ENCODE results near the gene ENTPD7. TPM values are rescaled to one million over a fixed set of nuclear protein-coding genes. Genes with fewer than 3 reads are reported as not detected.

Gene ENTPD7
- polyA plus RNA-seq, 2 donors, result 1.3 to 2.5 TPM

DNA sequence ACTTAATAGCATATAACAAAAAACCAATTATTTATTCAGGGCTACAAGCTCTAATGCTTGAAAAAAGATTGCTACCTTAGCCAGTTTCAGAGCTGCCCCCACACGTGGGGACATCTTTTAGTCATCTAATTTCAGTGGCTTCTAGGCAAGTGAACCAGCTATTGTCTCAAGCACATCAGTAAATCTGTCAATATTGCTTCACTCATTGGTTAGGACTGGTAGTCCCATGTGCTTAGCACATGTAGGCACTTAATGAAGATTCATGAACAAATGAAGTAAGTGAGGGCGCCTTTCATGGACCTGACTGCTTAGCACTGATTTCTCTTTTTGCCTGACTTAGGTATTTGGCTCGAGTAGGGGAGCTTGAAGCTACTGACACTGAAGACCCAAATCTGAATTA lies 19.6 kb downstream of the ENTPD7 start:
- Histone ChIP-seq H3K9me3 (ENCODE audit: control insufficient read depth in 2 of 2, insufficient read depth in 1 of 2, low read depth in 1 of 2, low read length in 1 of 2) (no peaks in the 10 kb centered on the region), H3K4me3 (ENCODE audit: low read depth in 1 of 2, low read length in 2 of 2) (no peak overlapping the region), H3K27me3 (ENCODE audit: control insufficient read depth in 1 of 2, insufficient read depth in 2 of 2, low read length in 2 of 2) (no peaks in the 10 kb centered on the region), H3K4me1 (ENCODE audit: control insufficient read depth in 2 of 2, insufficient read depth in 2 of 2, low read length in 1 of 2) (peaks cover 0 to 2% of the 10 kb centered on the region in 2 donors), H3K27ac (ENCODE audit: low read depth in 2 of 2, low read length in 1 of 2) (no peak overlapping the region), H3K36me3 (ENCODE audit: control insufficient read depth in 2 of 2, insufficient read depth in 2 of 2, low read length in 1 of 2) (peaks cover 3 to 6% of the 10 kb centered on the region in 2 donors)
- WGBS, 2 donors, result 80 to 84% methylated on average over 3 of the region's 3 CpGs

- 70 to 71% methylated on average over 4 of the region's 4 CpGs for WGBS, 2 donors
- no peak overlapping the region for H3K4me3 ChIP-seq (ENCODE audit: low read depth in 1 of 2, low read length in 2 of 2)
- H3K36me3 ChIP-seq (ENCODE audit: control insufficient read depth in 2 of 2, insufficient read depth in 2 of 2, low read length in 1 of 2), result peaks cover 3 to 6% of the 10 kb centered on the region in 2 donors
- H3K27me3 ChIP-seq (ENCODE audit: control insufficient read depth in 1 of 2, insufficient read depth in 2 of 2, low read length in 2 of 2), result no peaks in the 10 kb centered on the region
- no peaks in the 10 kb centered on the region for H3K9me3 ChIP-seq (ENCODE audit: control insufficient read depth in 2 of 2, insufficient read depth in 1 of 2, low read depth in 1 of 2, low read length in 1 of 2)
- peak overlapping the region in 1 of 2 donors; percentile 57 for H3K27ac ChIP-seq (ENCODE audit: low read depth in 2 of 2, low read length in 1 of 2)
- H3K4me1 ChIP-seq (ENCODE audit: control insufficient read depth in 2 of 2, insufficient read depth in 2 of 2, low read length in 1 of 2), result peaks cover 0 to 2% of the 10 kb centered on the region in 2 donors
These were observed 22.2 kb downstream of the ENTPD7 start for GRCh38 chr10:99681553-99681952.

DNA sequence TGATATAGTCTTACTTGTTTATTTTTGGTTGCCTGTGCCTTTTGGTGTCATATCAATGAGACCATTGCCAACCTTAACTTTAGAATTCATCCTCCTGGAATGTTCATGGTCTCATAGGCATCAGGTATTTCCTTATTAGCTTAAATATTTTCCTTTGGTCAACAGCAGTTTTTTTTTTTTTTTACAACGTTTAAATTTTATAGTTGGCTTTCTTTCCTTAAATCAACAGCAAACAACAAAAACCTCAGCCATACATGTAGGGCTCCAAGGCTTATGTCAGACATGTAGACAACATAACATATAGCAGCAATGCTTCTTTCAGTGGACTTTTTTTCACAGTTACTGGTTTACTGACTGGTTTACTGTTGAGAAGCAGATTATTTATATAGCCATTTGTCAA lies 22.7 kb downstream of the ENTPD7 start:
- Histone ChIP-seq H3K4me3 (ENCODE audit: low read depth in 1 of 2, low read length in 2 of 2) (no peak overlapping the region), H3K4me1 (ENCODE audit: control insufficient read depth in 2 of 2, insufficient read depth in 2 of 2, low read length in 1 of 2) (peaks cover 0 to 2% of the 10 kb centered on the region in 2 donors), H3K36me3 (ENCODE audit: control insufficient read depth in 2 of 2, insufficient read depth in 2 of 2, low read length in 1 of 2) (peaks cover 3 to 6% of the 10 kb centered on the region in 2 donors), H3K9me3 (ENCODE audit: control insufficient read depth in 2 of 2, insufficient read depth in 1 of 2, low read depth in 1 of 2, low read length in 1 of 2) (no peaks in the 10 kb centered on the region), H3K27ac (ENCODE audit: low read depth in 2 of 2, low read length in 1 of 2) (peak overlapping the region in 1 of 2 donors; percentile 47), H3K27me3 (ENCODE audit: control insufficient read depth in 1 of 2, insufficient read depth in 2 of 2, low read length in 2 of 2) (no peaks in the 10 kb centered on the region)
- WGBS, 2 donors, result 24 to 31% methylated on average over 1 of the region's 1 CpG

- no peaks in the 10 kb centered on the region for H3K27me3 ChIP-seq (ENCODE audit: control insufficient read depth in 1 of 2, insufficient read depth in 2 of 2, low read length in 2 of 2)
- H3K36me3 ChIP-seq (ENCODE audit: control insufficient read depth in 2 of 2, insufficient read depth in 2 of 2, low read length in 1 of 2), result peaks cover 3 to 6% of the 10 kb centered on the region in 2 donors
- H3K27ac ChIP-seq (ENCODE audit: low read depth in 2 of 2, low read length in 1 of 2), result peak overlapping the region; percentile 49 to 79
- 43 to 64% methylated on average over 1 of the region's 1 CpG for WGBS, 2 donors
- no peak overlapping the region for H3K4me3 ChIP-seq (ENCODE audit: low read depth in 1 of 2, low read length in 2 of 2)
- H3K4me1 ChIP-seq (ENCODE audit: control insufficient read depth in 2 of 2, insufficient read depth in 2 of 2, low read length in 1 of 2), result peaks cover 0 to 2% of the 10 kb centered on the region in 2 donors
- no peaks in the 10 kb centered on the region for H3K9me3 ChIP-seq (ENCODE audit: control insufficient read depth in 2 of 2, insufficient read depth in 1 of 2, low read depth in 1 of 2, low read length in 1 of 2)
These were observed 23.4 kb downstream of the ENTPD7 start for GRCh38 chr10:99682752-99683151.

DNA sequence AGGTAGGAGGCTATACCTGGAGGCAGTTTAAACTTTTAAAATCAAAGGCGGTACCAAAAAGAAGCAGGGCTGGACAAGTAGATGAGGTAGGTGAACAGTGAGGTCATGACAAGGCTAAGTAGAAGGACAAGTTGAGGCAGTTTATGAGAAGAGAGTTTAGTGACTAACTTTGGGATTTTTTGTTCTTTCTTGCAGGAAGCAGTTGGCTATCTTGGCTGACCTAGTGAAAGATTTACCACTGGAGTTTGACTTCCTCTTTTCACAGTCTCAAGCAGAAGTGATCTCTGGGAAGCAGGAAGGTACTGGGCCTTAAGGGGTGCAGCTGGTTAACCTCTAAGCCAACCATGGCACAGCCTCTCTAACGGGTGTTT lies 26.3 kb downstream of the ENTPD7 start:
- Histone ChIP-seq H3K27ac (ENCODE audit: low read depth in 2 of 2, low read length in 1 of 2) (peak overlapping the region; percentile 71 to 82), H3K36me3 (ENCODE audit: control insufficient read depth in 2 of 2, insufficient read depth in 2 of 2, low read length in 1 of 2) (no peaks in the 10 kb centered on the region), H3K9me3 (ENCODE audit: control insufficient read depth in 2 of 2, insufficient read depth in 1 of 2, low read depth in 1 of 2, low read length in 1 of 2) (no peaks in the 10 kb centered on the region), H3K4me3 (ENCODE audit: low read depth in 1 of 2, low read length in 2 of 2) (no peak overlapping the region), H3K27me3 (ENCODE audit: control insufficient read depth in 1 of 2, insufficient read depth in 2 of 2, low read length in 2 of 2) (no peaks in the 10 kb centered on the region), H3K4me1 (ENCODE audit: control insufficient read depth in 2 of 2, insufficient read depth in 2 of 2, low read length in 1 of 2) (peaks cover 0 to 2% of the 10 kb centered on the region in 2 donors)
- WGBS, 2 donors, result 40 to 45% methylated on average over 2 of the region's 2 CpGs

- Histone ChIP-seq H3K36me3 (ENCODE audit: control insufficient read depth in 2 of 2, insufficient read depth in 2 of 2, low read length in 1 of 2) (peaks cover 0 to 4% of the 10 kb centered on the region in 2 donors), H3K9me3 (ENCODE audit: control insufficient read depth in 2 of 2, insufficient read depth in 1 of 2, low read depth in 1 of 2, low read length in 1 of 2) (no peaks in the 10 kb centered on the region), H3K4me3 (ENCODE audit: low read depth in 1 of 2, low read length in 2 of 2) (no peak overlapping the region), H3K27me3 (ENCODE audit: control insufficient read depth in 1 of 2, insufficient read depth in 2 of 2, low read length in 2 of 2) (no peaks in the 10 kb centered on the region), H3K27ac (ENCODE audit: low read depth in 2 of 2, low read length in 1 of 2) (no peak overlapping the region), H3K4me1 (ENCODE audit: control insufficient read depth in 2 of 2, insufficient read depth in 2 of 2, low read length in 1 of 2) (no peaks in the 10 kb centered on the region)
- WGBS, 2 donors, result 62 to 88% methylated on average over 1 of the region's 1 CpG
These were observed 30.2 kb downstream of the ENTPD7 start for GRCh38 chr10:99689461-99689860.

GRCh38 chr10:99693933-99694583 lies 34.7 kb downstream of the ENTPD7 start:
- H3K4me3 ChIP-seq (ENCODE audit: low read depth in 1 of 2, low read length in 2 of 2), result no peak overlapping the region
- WGBS, 2 donors, result 90 to 92% methylated on average over 3 of the region's 3 CpGs
- H3K36me3 ChIP-seq (ENCODE audit: control insufficient read depth in 2 of 2, insufficient read depth in 2 of 2, low read length in 1 of 2), result peaks cover 9 to 12% of the 10 kb centered on the region in 2 donors
- H3K27ac ChIP-seq (ENCODE audit: low read depth in 2 of 2, low read length in 1 of 2), result no peak overlapping the region
- H3K4me1 ChIP-seq (ENCODE audit: control insufficient read depth in 2 of 2, insufficient read depth in 2 of 2, low read length in 1 of 2), result no peaks in the 10 kb centered on the region
- H3K9me3 ChIP-seq (ENCODE audit: control insufficient read depth in 2 of 2, insufficient read depth in 1 of 2, low read depth in 1 of 2, low read length in 1 of 2), result no peaks in the 10 kb centered on the region
- H3K27me3 ChIP-seq (ENCODE audit: control insufficient read depth in 1 of 2, insufficient read depth in 2 of 2, low read length in 2 of 2), result no peaks in the 10 kb centered on the region

GRCh38 chr10:99695761-99696160 lies 36.5 kb downstream of the ENTPD7 start:
- H3K9me3 ChIP-seq (ENCODE audit: control insufficient read depth in 2 of 2, insufficient read depth in 1 of 2, low read depth in 1 of 2, low read length in 1 of 2), result no peaks in the 10 kb centered on the region
- no peaks in the 10 kb centered on the region for H3K27me3 ChIP-seq (ENCODE audit: control insufficient read depth in 1 of 2, insufficient read depth in 2 of 2, low read length in 2 of 2)
- H3K27ac ChIP-seq (ENCODE audit: low read depth in 2 of 2, low read length in 1 of 2), result no peak overlapping the region
- H3K4me3 ChIP-seq (ENCODE audit: low read depth in 1 of 2, low read length in 2 of 2), result no peak overlapping the region
- WGBS, 2 donors, result 87 to 89% methylated on average over 6 of the region's 6 CpGs
- H3K4me1 ChIP-seq (ENCODE audit: control insufficient read depth in 2 of 2, insufficient read depth in 2 of 2, low read length in 1 of 2), result no peaks in the 10 kb centered on the region
- H3K36me3 ChIP-seq (ENCODE audit: control insufficient read depth in 2 of 2, insufficient read depth in 2 of 2, low read length in 1 of 2), result peaks cover 9 to 12% of the 10 kb centered on the region in 2 donors

DNA sequence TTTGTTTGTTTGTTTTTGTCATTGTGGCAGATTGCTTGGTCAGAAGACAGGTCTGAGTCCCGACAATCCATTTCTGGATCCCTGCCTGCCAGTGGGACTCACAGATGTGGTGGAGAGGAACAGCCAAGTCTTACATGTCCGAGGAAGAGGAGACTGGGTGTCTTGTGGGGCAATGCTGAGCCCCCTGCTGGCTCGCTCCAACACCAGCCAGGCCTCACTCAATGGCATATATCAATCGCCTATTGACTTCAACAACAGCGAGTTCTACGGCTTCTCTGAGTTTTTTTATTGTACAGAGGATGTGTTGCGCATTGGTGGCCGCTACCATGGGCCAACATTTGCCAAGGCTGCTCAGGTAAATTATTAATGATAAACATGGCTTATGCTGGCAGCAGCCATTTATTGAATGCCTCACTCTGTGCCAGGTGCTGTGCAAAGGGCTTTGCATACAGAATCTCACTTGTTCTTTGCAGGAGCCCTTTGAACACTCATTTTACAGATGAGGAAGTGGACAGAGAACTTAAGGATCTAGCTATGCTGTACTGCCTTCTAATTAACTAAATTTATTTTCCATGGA lies 39.3 kb downstream of the ENTPD7 start:
- H3K36me3 ChIP-seq (ENCODE audit: control insufficient read depth in 2 of 2, insufficient read depth in 2 of 2, low read length in 1 of 2), result peaks cover 10 to 12% of the 10 kb centered on the region in 2 donors
- H3K9me3 ChIP-seq (ENCODE audit: control insufficient read depth in 2 of 2, insufficient read depth in 1 of 2, low read depth in 1 of 2, low read length in 1 of 2), result no peaks in the 10 kb centered on the region
- 83 to 90% methylated on average over 8 of the region's 8 CpGs for WGBS, 2 donors

GRCh38 chr10:99700649-99701048 lies 41.3 kb downstream of the ENTPD7 start:
- WGBS, 2 donors, result 88 to 96% methylated on average over 4 of the region's 4 CpGs
- Histone ChIP-seq H3K4me3 (ENCODE audit: low read depth in 1 of 2, low read length in 2 of 2) (no peak overlapping the region), H3K27me3 (ENCODE audit: control insufficient read depth in 1 of 2, insufficient read depth in 2 of 2, low read length in 2 of 2) (no peaks in the 10 kb centered on the region), H3K9me3 (ENCODE audit: control insufficient read depth in 2 of 2, insufficient read depth in 1 of 2, low read depth in 1 of 2, low read length in 1 of 2) (no peaks in the 10 kb centered on the region), H3K36me3 (ENCODE audit: control insufficient read depth in 2 of 2, insufficient read depth in 2 of 2, low read length in 1 of 2) (peaks cover 10 to 17% of the 10 kb centered on the region in 2 donors), H3K4me1 (ENCODE audit: control insufficient read depth in 2 of 2, insufficient read depth in 2 of 2, low read length in 1 of 2) (no peaks in the 10 kb centered on the region), H3K27ac (ENCODE audit: low read depth in 2 of 2, low read length in 1 of 2) (no peak overlapping the region)

More for the DNA sequence above, 39.3 kb downstream of the ENTPD7 start:
- H3K4me3 ChIP-seq (ENCODE audit: low read depth in 1 of 2, low read length in 2 of 2), result no peak overlapping the region
- H3K27ac ChIP-seq (ENCODE audit: low read depth in 2 of 2, low read length in 1 of 2), result no peak overlapping the region
- H3K4me1 ChIP-seq (ENCODE audit: control insufficient read depth in 2 of 2, insufficient read depth in 2 of 2, low read length in 1 of 2), result no peaks in the 10 kb centered on the region
- H3K27me3 ChIP-seq (ENCODE audit: control insufficient read depth in 1 of 2, insufficient read depth in 2 of 2, low read length in 2 of 2), result no peaks in the 10 kb centered on the region

Data from esophagus (tissue), 2 donors.